GM12872 (cell line): ENCODE data around the gene RTL5.

Experiments used
- CTCF ChIP-seq: IDR thresholded peaks from 3 replicates; pipeline ENCODE4 v1.5.1; 2011; ENCODE audit warnings: low read depth, mild to moderate bottlenecking, low read length, moderate library complexity; ENCODE audit not compliant: insufficient read depth

Gene RTL5

DNA sequence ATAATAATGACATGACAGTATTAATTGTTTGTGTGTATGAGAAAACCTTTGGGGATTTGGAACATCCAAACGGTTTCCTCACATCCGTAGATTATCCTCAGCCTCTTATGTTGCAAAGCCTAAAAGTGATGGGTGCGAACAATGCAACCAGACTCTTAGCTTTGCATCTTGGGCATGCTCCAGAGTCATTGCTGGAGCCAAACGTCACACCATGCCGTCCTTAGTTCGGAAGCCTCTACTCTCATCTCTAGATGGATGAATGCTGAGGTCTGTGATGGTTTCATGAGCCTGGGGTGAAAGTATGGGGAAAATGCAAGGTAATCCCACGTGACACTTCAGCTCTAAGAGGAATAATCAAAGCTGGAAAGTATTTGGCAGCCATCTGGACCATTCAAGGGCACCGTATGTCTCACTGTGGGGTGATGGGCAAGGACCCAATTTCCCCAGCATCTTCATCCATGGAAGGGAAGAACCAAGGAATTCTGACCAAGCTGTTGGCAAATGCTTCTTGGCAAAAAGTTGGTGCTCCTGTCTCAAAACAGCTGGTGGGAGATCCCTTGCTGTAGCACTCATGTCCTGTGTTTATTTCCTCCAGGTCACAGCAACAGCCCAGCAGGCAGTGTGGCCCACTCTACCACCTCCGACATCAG, 6.3 kb upstream of the RTL5 start:
- no peak for TF ChIP-seq CTCF

- no peak for TF ChIP-seq CTCF
Measured at GRCh38 chrX:72133851-72134546, 2.3 kb upstream of the RTL5 start.

DNA sequence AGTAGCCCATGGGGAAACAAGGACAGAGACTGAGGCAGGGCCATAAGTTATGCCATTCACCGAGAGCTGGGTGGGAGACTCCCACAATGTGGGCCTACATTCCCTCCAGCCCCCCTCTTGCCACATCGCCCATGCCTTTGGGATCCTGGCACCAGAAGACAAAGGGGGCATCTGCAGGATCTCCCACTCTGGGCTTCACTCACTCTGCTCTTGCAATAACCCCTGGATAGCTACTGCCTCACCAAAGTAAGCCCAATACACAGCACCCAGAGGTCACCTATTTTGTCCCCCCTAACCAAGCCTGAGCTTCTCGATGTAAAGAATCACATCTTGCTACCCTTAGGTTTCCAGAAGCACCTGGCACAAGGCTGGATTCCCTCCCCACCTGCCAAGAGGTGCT, 741 bp upstream of the RTL5 start:
- TF ChIP-seq CTCF: no peak

DNA sequence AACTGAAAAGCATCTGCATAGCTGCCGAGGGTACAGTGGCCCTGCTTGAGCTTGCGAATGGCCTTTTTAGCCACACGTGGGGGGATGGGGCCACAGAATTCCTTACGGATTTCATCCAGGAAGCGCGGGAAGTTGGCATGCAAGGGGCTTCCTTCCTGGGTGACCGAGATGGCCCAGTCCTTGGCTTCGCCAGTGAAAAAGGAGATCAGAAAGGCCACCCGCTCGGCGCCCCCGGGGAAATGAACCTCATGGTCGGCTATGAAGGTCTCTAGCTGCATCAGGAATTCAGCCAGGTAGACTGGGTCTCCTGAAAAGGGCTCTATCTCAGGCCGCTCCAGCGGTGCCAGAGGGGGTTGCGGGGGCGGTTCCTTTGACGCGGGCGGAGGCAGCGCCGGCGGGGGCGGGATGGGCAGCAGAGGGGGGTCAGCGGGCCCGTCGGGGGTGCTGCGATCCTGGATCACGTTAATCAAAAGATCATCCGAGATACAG, 909 bp downstream of the RTL5 start:
- TF ChIP-seq CTCF: no peak

- TF ChIP-seq CTCF: no peak
Measured at GRCh38 chrX:72130156-72130761, 1.5 kb downstream of the RTL5 start.

- no peak for TF ChIP-seq CTCF
Measured at GRCh38 chrX:72129661-72130060, 2.1 kb downstream of the RTL5 start.

GRCh38 chrX:72128881-72129280, 2.8 kb downstream of the RTL5 start:
- TF ChIP-seq CTCF: peak; percentile 59; the same call in 2 of the 3 replicates
